ENCODE measurements around the gene RAPGEF5.

DNA sequence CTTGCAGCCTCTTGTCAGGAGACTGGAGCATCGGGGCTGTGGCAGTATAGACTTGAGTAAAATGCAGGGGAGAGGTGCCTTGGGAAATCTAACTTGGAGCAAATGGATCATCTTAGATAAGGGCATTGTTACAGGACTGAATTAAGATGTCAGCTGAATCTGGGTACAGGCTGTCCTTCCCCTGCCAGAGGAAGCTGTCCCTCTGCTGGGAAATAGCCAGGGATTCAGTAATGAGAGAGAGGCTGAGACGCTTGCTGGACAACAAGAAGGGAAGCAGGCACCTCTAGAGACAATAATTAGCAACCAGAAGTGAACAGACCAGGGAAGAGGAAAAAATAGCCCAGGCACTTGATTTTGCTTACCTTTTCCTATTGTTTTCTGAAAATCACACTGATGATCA is 20.7 kb upstream of the RAPGEF5 start:
- no peak for TF ChIP-seq MAX (IDR thresholded peaks at IDR 0.05)
- TF ChIP-seq RAD21 (IDR thresholded peaks at IDR 0.05; ENCODE audit: low read depth) = no peak
- no peak for TF ChIP-seq CTCF (IDR thresholded peaks at IDR 0.05 in 2 of 3, conservative IDR thresholded peaks at IDR 0.05 in 1 of 3; ENCODE audit: borderline replicate concordance in 1 of 3, insufficient read depth in 1 of 3, low read depth in 2 of 3, low read length in 2 of 3)
- TF ChIP-seq POLR2AphosphoS5 (IDR thresholded peaks at IDR 0.05; ENCODE audit: low read depth, low read length) = no peak
- no peak for TF ChIP-seq EZH2phosphoT487 (IDR thresholded peaks at IDR 0.05; ENCODE audit: borderline replicate concordance)
- TF ChIP-seq, protein P1, sequence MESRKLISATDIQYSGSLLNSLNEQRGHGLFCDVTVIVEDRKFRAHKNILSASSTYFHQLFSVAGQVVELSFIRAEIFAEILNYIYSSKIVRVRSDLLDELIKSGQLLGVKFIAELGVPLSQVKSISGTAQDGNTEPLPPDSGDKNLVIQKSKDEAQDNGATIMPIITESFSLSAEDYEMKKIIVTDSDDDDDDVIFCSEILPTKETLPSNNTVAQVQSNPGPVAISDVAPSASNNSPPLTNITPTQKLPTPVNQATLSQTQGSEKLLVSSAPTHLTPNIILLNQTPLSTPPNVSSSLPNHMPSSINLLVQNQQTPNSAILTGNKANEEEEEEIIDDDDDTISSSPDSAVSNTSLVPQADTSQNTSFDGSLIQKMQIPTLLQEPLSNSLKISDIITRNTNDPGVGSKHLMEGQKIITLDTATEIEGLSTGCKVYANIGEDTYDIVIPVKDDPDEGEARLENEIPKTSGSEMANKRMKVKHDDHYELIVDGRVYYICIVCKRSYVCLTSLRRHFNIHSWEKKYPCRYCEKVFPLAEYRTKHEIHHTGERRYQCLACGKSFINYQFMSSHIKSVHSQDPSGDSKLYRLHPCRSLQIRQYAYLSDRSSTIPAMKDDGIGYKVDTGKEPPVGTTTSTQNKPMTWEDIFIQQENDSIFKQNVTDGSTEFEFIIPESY (IDR thresholded peaks at IDR 0.05; ENCODE audit: extremely low read depth, insufficient replicate concordance, low read length) = no peak
- no peak for TF ChIP-seq ZNF274 (IDR thresholded peaks at IDR 0.05; ENCODE audit: low read depth, low read length)
- no peak for TF ChIP-seq POLR2A (IDR thresholded peaks at IDR 0.05; ENCODE audit: borderline replicate concordance, extremely low read depth, insufficient read depth, insufficient read length)
- TF ChIP-seq SP1 (IDR thresholded peaks at IDR 0.05; ENCODE audit: low read depth) = no peak
- TF ChIP-seq ATF3 (IDR thresholded peaks at IDR 0.05) = no peak
- TF ChIP-seq YY1 (IDR thresholded peaks at IDR 0.05; ENCODE audit: extremely low read depth, insufficient replicate concordance, low read depth, low read length) = no peak
- no peak for TF ChIP-seq JUND (IDR thresholded peaks at IDR 0.05)
- no peak for TF ChIP-seq TCF7L2 (IDR thresholded peaks at IDR 0.05; ENCODE audit: borderline replicate concordance, extremely low read depth, insufficient read depth, insufficient read length)
- no peak for TF ChIP-seq CBX3 (IDR thresholded peaks at IDR 0.05; ENCODE audit: low read depth)
